K562 (cell line): ENCODE measurements around the gene HLA-F. TPM values are rescaled to one million over a fixed set of nuclear protein-coding genes. Genes with fewer than 3 reads are reported as not detected.
A peak's percentile ranks its signal among the peaks of the same experiment; 100 is the strongest.

ENCODE experiments used
- ATF4 ChIP-seq: fragments of 450-650 bp; formaldehyde crosslinking; IDR thresholded peaks from 2 replicates; pipeline ENCODE4 v1.4.0; 2022; ENCODE audit warnings: mild to moderate bottlenecking, moderate library complexity
- ETV1 ChIP-seq: fragments of 450-650 bp; conservative IDR thresholded peaks from 2 replicates; pipeline ENCODE4 v1.6.1; 2016; ENCODE audit warnings: missing genetic modification characterization, control low read depth, low read depth, missing compliant biosample characterization
- FOXA3 ChIP-seq, 2 experiments: fragments of 450-650 bp in 1 of 2; sonication (generic) in 1 of 2; formaldehyde crosslinking; IDR thresholded peaks in 1 of 2; conservative IDR thresholded peaks in 1 of 2; 2 replicates each; pipeline versions ENCODE4 v1.4.0 to v1.8.0; 2020 to 2022; ENCODE audit warnings: mild to moderate bottlenecking in 2 of 2, missing genetic modification reagents in 1 of 2
- HNRNPH1 ChIP-seq: fragments of 200-400 bp; formaldehyde crosslinking; optimal IDR thresholded peaks from 2 replicates; pipeline ENCODE3; 2017; ENCODE audit warnings: low read depth, mild to moderate bottlenecking, low read length, moderate library complexity
- MEF2A ChIP-seq: IDR thresholded peaks from 2 replicates; pipeline ENCODE4 v1.6.1; 2011; ENCODE audit warnings: low read depth, mild to moderate bottlenecking, low read length, moderate library complexity; ENCODE audit not compliant: control insufficient read depth
- NBN ChIP-seq: fragments of 450-650 bp; IDR thresholded peaks from 2 replicates; pipeline ENCODE4 v1.6.1; 2016; ENCODE audit warnings: low read depth, mild to moderate bottlenecking
- NELFE ChIP-seq: IDR thresholded peaks from 2 replicates; pipeline ENCODE4 v1.6.1; 2011; ENCODE audit warnings: mild to moderate bottlenecking; ENCODE audit not compliant: insufficient read depth, insufficient read length
- PHF8 ChIP-seq: fragments of 200-600 bp; sonication (generic); IDR thresholded peaks from 2 replicates; pipeline ENCODE4 v1.6.1; 2012; ENCODE audit warnings: mixed run types, mild to moderate bottlenecking, inconsistent platforms, low read length, moderate library complexity, borderline replicate concordance
- PTTG1 ChIP-seq: fragments of 450-650 bp; IDR thresholded peaks from 2 replicates; pipeline ENCODE4 v1.6.1; 2016; ENCODE audit warnings: low read depth, mild to moderate bottlenecking, missing genetic modification characterization, missing compliant biosample characterization
- RBBP5 ChIP-seq: fragments of 200-600 bp; sonication (generic); IDR thresholded peaks from 2 replicates; pipeline ENCODE4 v1.6.1; 2012; ENCODE audit warnings: borderline replicate concordance, mild to moderate bottlenecking, low read length, control low read depth, inconsistent platforms; ENCODE audit not compliant: insufficient read depth, poor library complexity, severe bottlenecking
- SMARCA4 ChIP-seq: fragments of 450-650 bp; IDR thresholded peaks from 2 replicates; pipeline ENCODE4 v1.6.1; 2016
- ZBTB40 ChIP-seq, 2 experiments: fragments of 450-650 bp in 1 of 2; sonication (generic) in 1 of 2; formaldehyde crosslinking in 1 of 2; IDR thresholded peaks; 2 replicates each; pipeline versions ENCODE4 v1.7.1 to v1.9.0; 2016 to 2022; ENCODE audit warnings: inconsistent platforms in 1 of 2, mild to moderate bottlenecking in 1 of 2, missing genetic modification reagents in 1 of 2
- ZKSCAN8 ChIP-seq: fragments of 200-800 bp; sonication (Bioruptor generic); IDR thresholded peaks from 2 replicates; pipeline ENCODE4 v1.6.1; 2016; ENCODE audit warnings: missing genetic modification characterization, missing compliant biosample characterization
- ZNF121 ChIP-seq: sonication (generic); formaldehyde crosslinking; conservative IDR thresholded peaks from 2 replicates; pipeline ENCODE4 v1.8.0; 2022; ENCODE audit warnings: missing genetic modification reagents
- ZNF212 ChIP-seq: fragments of 450-650 bp; formaldehyde crosslinking; IDR thresholded peaks from 2 replicates; pipeline ENCODE4 v1.4.0; 2020; ENCODE audit warnings: mild to moderate bottlenecking
- ZNF232 ChIP-seq: sonication (generic); formaldehyde crosslinking; IDR thresholded peaks from 2 replicates; pipeline ENCODE4 v1.8.0; 2022; ENCODE audit warnings: mild to moderate bottlenecking, missing genetic modification reagents
- ZNF707 ChIP-seq: fragments of 250-450 bp; sonication (Bioruptor Pico); conservative IDR thresholded peaks from 2 replicates; pipeline ENCODE4 v1.8.0; 2022; ENCODE audit warnings: inconsistent platforms, mild to moderate bottlenecking, moderate library complexity
- polyA plus RNA-seq, 8 experiments: library from polyadenylated mRNA; depleted of rRNA in 4 of 8; stranded (reverse) in 5 of 8; unstranded in 3 of 8; fragments of >200 nt; fragmentation: Nextera tagmentation in 2 of 8; fragmentation: Illumina TruSeq in 1 of 8; extraction: Ambion mirVana in 2 of 8; extraction: Trizol in 1 of 8; gene quantifications; 2 replicates each; pipeline versions ENCODE4 v1.2.1 to v1.2.3, GENCODE V29; 2011 to 2014; ENCODE audit warnings: inconsistent platforms in 1 of 8, missing spikeins in 1 of 8
- total RNA-seq, 7 experiments: library from RNA; depleted of rRNA in 6 of 7; stranded (reverse); fragments of >200 nt in 6 of 7; fragmentation: Illumina TruSeq in 2 of 7; extraction: Trizol in 2 of 7; gene quantifications; 2 replicates each; pipeline versions ENCODE4 v1.2.1 to v1.2.3, GENCODE V29; 2011 to 2021; ENCODE audit warnings: low replicate concordance in 1 of 7

Gene HLA-F
- total and polyA plus RNA-seq, 9 of the 15 experiments (the other 6 are each of a cell fraction or from before 2014, with no cell fraction given), result 0.40 to 0.76 (median 0.46) TPM; not detected in 6

- TF ChIP-seq ZBTB40 (IDR thresholded peaks at IDR 0.05), result peak; percentile 49; the same call in 1 of the 2 replicates
- no peak for TF ChIP-seq ZBTB40 (CRISPR knock-in tag; IDR thresholded peaks at IDR 0.05)
- TF ChIP-seq FOXA3 (CRISPR knock-in tag; conservative IDR thresholded peaks at IDR 0.05 in 1 of 2, IDR thresholded peaks at IDR 0.05 in 1 of 2), result no peak
- TF ChIP-seq ZNF121, result no peak
- no peak for TF ChIP-seq NELFE
- TF ChIP-seq ZNF212 (CRISPR knock-in tag), result no peak
- no peak for TF ChIP-seq ETV1 (tag)
- TF ChIP-seq PTTG1, result no peak
- no peak for TF ChIP-seq ZKSCAN8
- TF ChIP-seq RBBP5, result peak; percentile 80
- TF ChIP-seq ZNF232 (CRISPR knock-in tag), result no peak
- no peak for TF ChIP-seq NBN
- no peak for TF ChIP-seq MEF2A
- no peak for TF ChIP-seq HNRNPH1
- TF ChIP-seq SMARCA4, result no peak
- TF ChIP-seq ZNF707 (CRISPR knock-in tag), result no peak
- TF ChIP-seq PHF8, result peak; percentile 79
- 0 out of 2 replicates have a peak, but pooled peaks have one; percentile 15 for TF ChIP-seq ATF4 (CRISPR knock-in tag)
Observed at GRCh38 chr6:29748391-29749307, 25.4 kb downstream of the HLA-F start (continued).
